K562 (cell line): ENCODE measurements around the gene MAD1L1. TPM values are rescaled to one million over a fixed set of nuclear protein-coding genes. Genes with fewer than 3 reads are reported as not detected.

Experiments used
- FIP1L1 ChIP-seq: fragments of 200-400 bp; formaldehyde crosslinking; IDR thresholded peaks from 2 replicates; pipeline ENCODE4 v1.6.1; 2018; ENCODE audit warnings: mild to moderate bottlenecking, low read depth, low read length; ENCODE audit not compliant: poor library complexity, severe bottlenecking
- GTF2A2 ChIP-seq: IDR thresholded peaks from 2 replicates; pipeline ENCODE4 v1.6.1; 2016; ENCODE audit warnings: mild to moderate bottlenecking, missing genetic modification characterization, missing compliant biosample characterization
- ILF3 ChIP-seq: fragments of 450-650 bp; IDR thresholded peaks from 2 replicates; pipeline ENCODE4 v1.6.1; 2018; ENCODE audit warnings: antibody characterized with exemption, mild to moderate bottlenecking, moderate library complexity, borderline replicate concordance
- LEF1 ChIP-seq: fragments of 450-650 bp; IDR thresholded peaks from 2 replicates; pipeline ENCODE4 v1.6.1; 2016; ENCODE audit warnings: mild to moderate bottlenecking
- MAZ ChIP-seq, 2 experiments: fragments of 450-650 bp in 1 of 2; sonication (generic) in 1 of 2; formaldehyde crosslinking; IDR thresholded peaks in 1 of 2; conservative IDR thresholded peaks in 1 of 2; 2 replicates each; pipeline versions ENCODE4 v1.4.0 to v1.5.0; 2020; ENCODE audit warnings: mild to moderate bottlenecking in 1 of 2, missing genetic modification reagents in 1 of 2
- MCM3 ChIP-seq: fragments of 450-650 bp; IDR thresholded peaks from 2 replicates; pipeline ENCODE4 v1.6.1; 2016
- MEF2A ChIP-seq: IDR thresholded peaks from 2 replicates; pipeline ENCODE4 v1.6.1; 2011; ENCODE audit warnings: low read depth, mild to moderate bottlenecking, low read length, moderate library complexity; ENCODE audit not compliant: control insufficient read depth
- MTA3 ChIP-seq: fragments of 450-650 bp; formaldehyde crosslinking; IDR thresholded peaks from 2 replicates; pipeline ENCODE4 v1.6.1; 2017; ENCODE audit warnings: mild to moderate bottlenecking, borderline replicate concordance
- MYBL2 ChIP-seq, 2 experiments: fragments of 450-650 bp in 1 of 2; sonication (generic) in 1 of 2; formaldehyde crosslinking in 1 of 2; IDR thresholded peaks; 2 replicates each; pipeline versions ENCODE4 v1.6.1 to v1.8.1; 2017 to 2022; ENCODE audit warnings: borderline replicate concordance in 1 of 2, inconsistent platforms in 1 of 2, low read depth in 1 of 2, mild to moderate bottlenecking in 1 of 2, missing genetic modification reagents in 1 of 2, moderate library complexity in 1 of 2
- NFE2 ChIP-seq: IDR thresholded peaks from 2 replicates; pipeline ENCODE4 v1.6.1; 2014; ENCODE audit warnings: antibody characterized with exemption, low read depth
- NFYB ChIP-seq: IDR thresholded peaks from 2 replicates; pipeline ENCODE4 v1.6.1; 2011; ENCODE audit warnings: mild to moderate bottlenecking, moderate library complexity; ENCODE audit not compliant: insufficient read length; ENCODE audit errors: extremely low read depth
- PCBP1 ChIP-seq: fragments of 200-400 bp; formaldehyde crosslinking; IDR thresholded peaks from 2 replicates; pipeline ENCODE4 v1.6.1; 2018; ENCODE audit warnings: mild to moderate bottlenecking, low read depth, low read length; ENCODE audit not compliant: poor library complexity, severe bottlenecking
- PHF21A ChIP-seq: fragments of 450-650 bp; IDR thresholded peaks from 2 replicates; pipeline ENCODE4 v1.6.1; 2017; ENCODE audit warnings: low read depth, borderline replicate concordance
- TBP ChIP-seq: optimal IDR thresholded peaks from 2 replicates; pipeline ENCODE3; 2011; ENCODE audit warnings: low read depth, low read length, improper control_type of control experiment
- polyA plus RNA-seq, 8 experiments: library from polyadenylated mRNA; depleted of rRNA in 4 of 8; stranded (reverse) in 5 of 8; unstranded in 3 of 8; fragments of >200 nt; fragmentation: Nextera tagmentation in 2 of 8; fragmentation: Illumina TruSeq in 1 of 8; extraction: Ambion mirVana in 2 of 8; extraction: Trizol in 1 of 8; gene quantifications; 2 replicates each; pipeline versions ENCODE4 v1.2.1 to v1.2.3, GENCODE V29; 2011 to 2014; ENCODE audit warnings: inconsistent platforms in 1 of 8, missing spikeins in 1 of 8
- total RNA-seq, 7 experiments: library from RNA; depleted of rRNA in 6 of 7; stranded (reverse); fragments of >200 nt in 6 of 7; fragmentation: Illumina TruSeq in 2 of 7; extraction: Trizol in 2 of 7; gene quantifications; 2 replicates each; pipeline versions ENCODE4 v1.2.1 to v1.2.3, GENCODE V29; 2011 to 2021; ENCODE audit warnings: low replicate concordance in 1 of 7
- TF ChIP-seq, protein P1 (sequence below): fragments of 450-650 bp; IDR thresholded peaks from 2 replicates; pipeline ENCODE4 v1.6.1; 2017; ENCODE audit warnings: antibody characterized with exemption, mild to moderate bottlenecking
- TF ChIP-seq, protein P2 (sequence below): sonication (generic); formaldehyde crosslinking; IDR thresholded peaks from 2 replicates; pipeline ENCODE4 v1.8.1; 2022; ENCODE audit warnings: missing genetic modification reagents
- TF ChIP-seq, protein P3 (sequence below), 2 experiments: IDR thresholded peaks in 1 of 2; conservative IDR thresholded peaks in 1 of 2; 2 replicates each; pipeline ENCODE4 v1.6.1; 2016; ENCODE audit warnings: low read depth in 2 of 2, mild to moderate bottlenecking in 1 of 2, missing compliant biosample characterization in 1 of 2, missing genetic modification characterization in 1 of 2, moderate library complexity in 1 of 2
- TF ChIP-seq, protein P4 (sequence below): IDR thresholded peaks from 3 replicates; pipeline ENCODE4 v1.6.1; 2011; ENCODE audit warnings: borderline replicate concordance, mild to moderate bottlenecking; ENCODE audit not compliant: insufficient read length, insufficient read depth

The MAD1L1 gene
- total and polyA plus RNA-seq, 9 of the 15 experiments (the other 6 are each of a cell fraction or from before 2014, with no cell fraction given), result 1.7 to 89.7 (median 18.0) TPM

DNA sequence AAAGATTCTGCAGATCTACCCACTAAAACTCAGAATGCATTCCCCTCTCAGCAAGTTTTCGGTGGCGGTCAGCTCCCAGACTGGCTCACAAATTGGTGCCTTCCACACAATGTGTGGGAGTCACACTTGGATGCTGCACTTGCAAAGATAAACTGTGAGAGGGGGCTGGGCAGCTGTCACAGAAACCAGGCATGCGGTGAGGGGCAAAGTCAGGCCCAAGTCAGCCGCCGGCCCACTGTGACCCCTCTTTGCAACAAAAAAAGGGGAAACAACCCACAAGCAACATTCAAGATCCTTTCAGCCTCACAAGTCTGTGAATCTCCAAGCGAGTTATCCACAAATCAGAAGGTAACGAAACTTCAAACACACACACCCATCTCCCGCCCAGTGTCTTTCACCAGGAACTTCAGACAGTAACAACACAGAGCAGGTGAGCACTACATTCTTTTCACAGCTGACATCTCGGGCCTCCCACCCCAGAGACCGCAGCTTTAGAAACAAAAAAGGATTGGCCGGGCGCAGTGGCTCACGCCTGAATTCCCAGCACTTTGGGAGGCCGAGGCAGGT is 49.5 kb upstream of the MAD1L1 start (continued):
- TF ChIP-seq MYBL2 (IDR thresholded peaks at IDR 0.05; ENCODE audit: low read depth) (no peak), MYBL2 (CRISPR knock-in tag; IDR thresholded peaks at IDR 0.05; ENCODE audit: borderline replicate concordance) (no peak), MTA3 (no peak), FIP1L1 (no peak), LEF1 (no peak), NFYB (no peak), MEF2A (no peak), MCM3 (no peak), MAZ (CRISPR knock-in tag; conservative IDR thresholded peaks at IDR 0.05 in 1 of 2, IDR thresholded peaks at IDR 0.05 in 1 of 2) (no peak), PCBP1 (no peak), NFE2 (no peak), GTF2A2 (no peak), TBP (no peak), PHF21A (0 out of 2 replicates have a peak, but pooled peaks have one; percentile 26), ILF3 (no peak)
- TF ChIP-seq, protein P1, sequence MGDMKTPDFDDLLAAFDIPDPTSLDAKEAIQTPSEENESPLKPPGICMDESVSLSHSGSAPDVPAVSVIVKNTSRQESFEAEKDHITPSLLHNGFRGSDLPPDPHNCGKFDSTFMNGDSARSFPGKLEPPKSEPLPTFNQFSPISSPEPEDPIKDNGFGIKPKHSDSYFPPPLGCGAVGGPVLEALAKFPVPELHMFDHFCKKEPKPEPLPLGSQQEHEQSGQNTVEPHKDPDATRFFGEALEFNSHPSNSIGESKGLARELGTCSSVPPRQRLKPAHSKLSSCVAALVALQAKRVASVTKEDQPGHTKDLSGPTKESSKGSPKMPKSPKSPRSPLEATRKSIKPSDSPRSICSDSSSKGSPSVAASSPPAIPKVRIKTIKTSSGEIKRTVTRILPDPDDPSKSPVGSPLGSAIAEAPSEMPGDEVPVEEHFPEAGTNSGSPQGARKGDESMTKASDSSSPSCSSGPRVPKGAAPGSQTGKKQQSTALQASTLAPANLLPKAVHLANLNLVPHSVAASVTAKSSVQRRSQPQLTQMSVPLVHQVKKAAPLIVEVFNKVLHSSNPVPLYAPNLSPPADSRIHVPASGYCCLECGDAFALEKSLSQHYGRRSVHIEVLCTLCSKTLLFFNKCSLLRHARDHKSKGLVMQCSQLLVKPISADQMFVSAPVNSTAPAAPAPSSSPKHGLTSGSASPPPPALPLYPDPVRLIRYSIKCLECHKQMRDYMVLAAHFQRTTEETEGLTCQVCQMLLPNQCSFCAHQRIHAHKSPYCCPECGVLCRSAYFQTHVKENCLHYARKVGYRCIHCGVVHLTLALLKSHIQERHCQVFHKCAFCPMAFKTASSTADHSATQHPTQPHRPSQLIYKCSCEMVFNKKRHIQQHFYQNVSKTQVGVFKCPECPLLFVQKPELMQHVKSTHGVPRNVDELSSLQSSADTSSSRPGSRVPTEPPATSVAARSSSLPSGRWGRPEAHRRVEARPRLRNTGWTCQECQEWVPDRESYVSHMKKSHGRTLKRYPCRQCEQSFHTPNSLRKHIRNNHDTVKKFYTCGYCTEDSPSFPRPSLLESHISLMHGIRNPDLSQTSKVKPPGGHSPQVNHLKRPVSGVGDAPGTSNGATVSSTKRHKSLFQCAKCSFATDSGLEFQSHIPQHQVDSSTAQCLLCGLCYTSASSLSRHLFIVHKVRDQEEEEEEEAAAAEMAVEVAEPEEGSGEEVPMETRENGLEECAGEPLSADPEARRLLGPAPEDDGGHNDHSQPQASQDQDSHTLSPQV, result no peak
- TF ChIP-seq, protein P2, sequence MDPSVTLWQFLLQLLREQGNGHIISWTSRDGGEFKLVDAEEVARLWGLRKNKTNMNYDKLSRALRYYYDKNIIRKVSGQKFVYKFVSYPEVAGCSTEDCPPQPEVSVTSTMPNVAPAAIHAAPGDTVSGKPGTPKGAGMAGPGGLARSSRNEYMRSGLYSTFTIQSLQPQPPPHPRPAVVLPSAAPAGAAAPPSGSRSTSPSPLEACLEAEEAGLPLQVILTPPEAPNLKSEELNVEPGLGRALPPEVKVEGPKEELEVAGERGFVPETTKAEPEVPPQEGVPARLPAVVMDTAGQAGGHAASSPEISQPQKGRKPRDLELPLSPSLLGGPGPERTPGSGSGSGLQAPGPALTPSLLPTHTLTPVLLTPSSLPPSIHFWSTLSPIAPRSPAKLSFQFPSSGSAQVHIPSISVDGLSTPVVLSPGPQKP (CRISPR knock-in tag), result no peak
- TF ChIP-seq, protein P3, sequence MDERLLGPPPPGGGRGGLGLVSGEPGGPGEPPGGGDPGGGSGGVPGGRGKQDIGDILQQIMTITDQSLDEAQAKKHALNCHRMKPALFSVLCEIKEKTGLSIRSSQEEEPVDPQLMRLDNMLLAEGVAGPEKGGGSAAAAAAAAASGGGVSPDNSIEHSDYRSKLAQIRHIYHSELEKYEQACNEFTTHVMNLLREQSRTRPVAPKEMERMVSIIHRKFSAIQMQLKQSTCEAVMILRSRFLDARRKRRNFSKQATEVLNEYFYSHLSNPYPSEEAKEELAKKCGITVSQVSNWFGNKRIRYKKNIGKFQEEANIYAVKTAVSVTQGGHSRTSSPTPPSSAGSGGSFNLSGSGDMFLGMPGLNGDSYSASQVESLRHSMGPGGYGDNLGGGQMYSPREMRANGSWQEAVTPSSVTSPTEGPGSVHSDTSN (CRISPR knock-in tag; IDR thresholded peaks at IDR 0.05; ENCODE audit: low read depth), result no peak
- TF ChIP-seq, protein P3 (tag; conservative IDR thresholded peaks at IDR 0.05; ENCODE audit: low read depth), result 0 out of 2 replicates have a peak, but pooled peaks have one; percentile 10
- TF ChIP-seq, protein P4, sequence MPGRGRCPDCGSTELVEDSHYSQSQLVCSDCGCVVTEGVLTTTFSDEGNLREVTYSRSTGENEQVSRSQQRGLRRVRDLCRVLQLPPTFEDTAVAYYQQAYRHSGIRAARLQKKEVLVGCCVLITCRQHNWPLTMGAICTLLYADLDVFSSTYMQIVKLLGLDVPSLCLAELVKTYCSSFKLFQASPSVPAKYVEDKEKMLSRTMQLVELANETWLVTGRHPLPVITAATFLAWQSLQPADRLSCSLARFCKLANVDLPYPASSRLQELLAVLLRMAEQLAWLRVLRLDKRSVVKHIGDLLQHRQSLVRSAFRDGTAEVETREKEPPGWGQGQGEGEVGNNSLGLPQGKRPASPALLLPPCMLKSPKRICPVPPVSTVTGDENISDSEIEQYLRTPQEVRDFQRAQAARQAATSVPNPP, result no peak
